Measurements from ENCODE around the gene ASIC3.

- no peak for TF ChIP-seq CTCF (IDR thresholded peaks at IDR 0.05)
- TF ChIP-seq POLR2A (IDR thresholded peaks at IDR 0.05), result no peak
These were observed 34.1 kb downstream of the ASIC3 start for GRCh38 chr7:151082141-151083070.

Data from Peyer's patch (tissue), 4 donors.